GM18526 (cell line): Measurements from ENCODE around the gene KLHL5.

Experiments used
- POLR2A ChIP-seq: IDR thresholded peaks from 3 replicates; pipeline ENCODE4 v1.6.1; 2011; ENCODE audit not compliant: insufficient read length; ENCODE audit errors: extremely low read depth

Gene KLHL5

DNA sequence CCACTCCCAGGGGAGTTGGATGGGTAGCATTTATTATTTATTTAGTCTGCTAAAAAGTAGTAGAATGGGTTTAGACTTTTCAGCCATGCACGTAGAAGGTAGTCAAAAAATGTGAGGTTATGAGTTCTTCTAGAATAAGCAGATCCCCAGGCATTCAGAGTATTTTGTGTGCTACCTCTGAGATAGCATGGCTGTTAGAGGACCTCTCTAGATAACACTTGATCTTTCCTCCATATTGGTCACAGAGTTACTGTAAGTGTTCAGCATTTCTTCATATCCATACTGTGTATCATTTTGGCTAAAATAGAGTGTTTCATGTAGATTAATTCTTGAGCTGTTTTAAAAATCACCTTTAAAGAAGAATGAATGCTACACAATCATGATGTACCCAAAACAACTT, 58.4 kb downstream of the KLHL5 start:
- TF ChIP-seq POLR2A: no peak

DNA sequence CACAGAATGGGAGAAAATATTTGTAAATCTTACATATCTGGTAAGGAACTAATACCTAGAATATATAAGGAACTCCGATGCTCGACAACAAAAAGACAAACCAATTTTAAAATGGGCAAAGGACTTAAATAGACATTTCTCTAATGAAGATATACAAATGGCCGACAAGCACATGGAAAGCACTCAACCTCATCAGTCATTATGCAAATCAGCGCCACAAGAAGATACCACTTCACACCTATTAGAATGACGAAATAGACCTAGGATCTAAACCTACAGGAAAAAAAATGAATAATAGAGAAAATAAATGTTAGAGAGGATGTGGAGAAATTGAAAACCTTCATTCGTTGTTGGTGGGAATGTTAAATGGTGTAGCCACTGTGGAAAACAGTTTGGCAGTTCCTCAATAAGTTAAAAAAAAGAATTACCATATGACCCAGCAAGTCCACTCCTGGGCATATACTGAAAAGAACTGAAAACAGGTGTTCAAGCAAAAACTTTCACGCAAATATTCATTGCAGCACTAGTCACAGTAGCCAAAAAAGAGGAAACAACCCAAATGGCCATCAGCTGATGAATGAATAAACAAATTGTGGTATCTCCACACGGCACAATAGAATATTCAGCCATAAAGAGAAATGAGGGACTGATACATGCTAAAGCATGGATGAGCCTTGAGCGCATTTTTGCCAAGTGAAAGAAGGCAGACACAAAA, 63.0 kb downstream of the KLHL5 start:
- TF ChIP-seq POLR2A: no peak

DNA sequence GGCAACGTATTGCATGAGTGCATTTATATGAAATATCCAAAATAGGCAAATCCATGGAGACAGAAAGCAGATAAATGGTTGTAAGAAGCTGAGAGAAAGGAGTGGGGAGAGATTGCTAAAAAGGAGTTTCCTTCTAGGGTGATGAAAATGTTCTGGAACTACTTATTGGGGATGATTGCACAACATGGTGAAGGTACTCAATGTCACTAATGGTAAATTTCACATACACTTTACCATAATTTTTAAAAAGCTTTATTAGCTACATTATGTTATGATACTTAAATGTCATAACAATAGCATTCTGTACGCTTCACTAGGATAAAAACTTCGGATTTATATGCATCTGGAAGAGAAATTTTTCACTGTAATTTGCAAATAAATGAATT, 63.6 kb downstream of the KLHL5 start:
- no peak for TF ChIP-seq POLR2A

DNA sequence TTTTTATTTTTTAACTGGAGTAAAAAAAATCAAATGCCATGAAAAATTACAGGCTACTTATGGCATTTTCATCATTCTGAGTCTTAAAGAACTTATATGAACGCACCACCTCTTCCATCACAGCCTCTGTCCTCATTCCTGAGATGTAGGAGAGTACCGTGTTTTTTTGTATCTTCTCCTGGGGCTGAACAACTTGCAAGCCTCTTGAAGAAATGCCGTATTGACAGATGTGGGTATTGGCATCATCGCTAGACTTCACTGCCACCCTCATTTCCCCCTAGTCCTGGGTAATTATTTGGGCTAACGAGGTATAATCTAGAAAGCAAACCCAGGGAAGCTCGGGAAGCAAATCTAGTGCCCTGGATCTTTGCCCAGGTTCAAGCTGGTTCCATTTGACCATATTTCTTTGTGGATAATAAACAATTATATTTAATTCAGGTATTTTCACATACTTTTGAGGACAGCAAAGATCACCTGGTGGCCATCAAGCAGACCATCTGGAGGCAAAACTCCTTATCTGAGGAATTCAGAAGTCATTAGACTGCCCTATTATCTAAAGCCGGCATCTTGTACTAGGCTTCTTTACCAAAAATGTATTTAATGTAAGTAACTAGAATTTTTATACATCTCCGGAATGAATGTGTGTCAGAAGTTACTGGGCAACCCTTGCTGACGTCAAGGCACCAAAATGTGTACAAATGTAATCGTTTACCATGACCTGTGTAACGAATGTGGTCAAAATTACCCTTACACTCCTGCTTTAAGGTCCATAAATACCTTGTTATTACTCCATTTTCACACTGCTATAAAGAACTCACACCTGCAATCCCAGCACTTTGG, 64.4 kb downstream of the KLHL5 start:
- TF ChIP-seq POLR2A: no peak

- no peak for TF ChIP-seq POLR2A
Measured at GRCh38 chr4:39133623-39134022, 71.6 kb downstream of the KLHL5 start.

DNA sequence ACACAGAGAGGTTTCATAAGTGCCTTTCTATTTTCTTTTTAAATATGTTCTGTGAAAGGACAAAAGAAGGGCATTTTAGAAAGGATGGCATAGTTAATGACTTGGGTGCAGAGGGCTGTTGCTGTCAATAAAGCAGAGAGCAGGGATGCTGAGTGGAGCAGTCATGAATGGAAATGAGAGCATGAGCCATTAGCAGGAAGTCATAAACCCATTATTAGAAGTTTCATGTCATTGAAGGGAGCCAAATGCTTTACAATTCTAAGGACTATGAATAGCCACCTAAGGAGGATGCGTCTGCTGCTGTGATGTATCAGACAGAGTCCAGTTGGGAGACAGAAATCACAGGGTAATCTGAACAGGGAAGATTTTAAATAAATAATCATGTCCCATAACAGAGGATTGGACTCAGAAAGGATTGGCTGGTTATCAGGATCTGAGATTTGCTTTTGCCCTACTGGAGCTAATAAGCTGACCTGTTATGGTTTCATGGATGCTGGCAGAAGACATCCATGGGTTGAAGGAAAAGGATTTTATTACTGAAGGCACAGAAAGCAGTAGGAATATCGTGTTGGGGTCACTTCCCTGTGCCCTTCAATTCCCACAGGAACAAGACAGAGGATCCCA, 72.8 kb downstream of the KLHL5 start:
- TF ChIP-seq POLR2A: no peak

- no peak for TF ChIP-seq POLR2A
Measured at GRCh38 chr4:39146211-39146610, 84.2 kb downstream of the KLHL5 start.

DNA sequence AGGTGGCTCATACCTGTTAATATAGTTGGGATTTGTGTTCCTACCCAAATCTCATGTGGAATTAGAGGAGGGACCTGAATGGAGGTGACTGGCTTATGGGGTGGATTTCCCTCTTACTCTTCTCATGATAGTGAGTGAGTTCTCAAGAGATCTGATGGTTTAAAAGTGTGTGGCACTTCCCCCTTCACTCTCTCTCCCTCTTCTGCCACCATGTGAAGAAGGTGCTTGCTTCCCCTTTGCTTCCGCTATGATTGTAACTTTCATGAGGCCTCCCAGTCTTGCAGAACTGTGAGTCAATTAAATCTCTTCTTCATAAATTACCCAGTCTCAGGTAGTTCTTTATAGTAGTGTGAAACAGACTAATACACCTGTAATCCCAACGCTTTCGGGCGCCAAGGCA, 92.0 kb downstream of the KLHL5 start:
- no peak for TF ChIP-seq POLR2A

DNA sequence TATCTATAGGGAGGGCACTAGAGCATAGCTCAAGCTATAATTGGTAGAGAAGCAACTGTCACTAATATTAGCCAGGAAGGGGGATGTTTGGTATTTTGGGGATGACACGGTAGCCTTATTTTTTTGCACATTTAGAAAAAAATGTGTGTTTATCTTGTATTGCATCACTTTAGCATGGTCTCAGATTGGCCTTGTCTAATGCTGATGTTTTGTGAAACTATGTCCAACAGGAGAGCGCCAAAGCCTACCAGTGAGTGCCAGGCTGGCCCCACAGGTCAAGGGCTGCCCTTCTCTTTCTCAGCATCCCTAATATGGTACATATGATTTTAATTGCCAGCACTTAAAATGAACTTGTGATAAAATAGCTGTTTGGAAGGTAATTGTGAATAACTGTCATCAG, 95.5 kb downstream of the KLHL5 start:
- no peak for TF ChIP-seq POLR2A

GRCh38 chr4:39166177-39166576, 104.1 kb downstream of the KLHL5 start:
- no peak for TF ChIP-seq POLR2A

- no peak for TF ChIP-seq POLR2A
Measured at GRCh38 chr4:39166669-39167068, 104.6 kb downstream of the KLHL5 start.

DNA sequence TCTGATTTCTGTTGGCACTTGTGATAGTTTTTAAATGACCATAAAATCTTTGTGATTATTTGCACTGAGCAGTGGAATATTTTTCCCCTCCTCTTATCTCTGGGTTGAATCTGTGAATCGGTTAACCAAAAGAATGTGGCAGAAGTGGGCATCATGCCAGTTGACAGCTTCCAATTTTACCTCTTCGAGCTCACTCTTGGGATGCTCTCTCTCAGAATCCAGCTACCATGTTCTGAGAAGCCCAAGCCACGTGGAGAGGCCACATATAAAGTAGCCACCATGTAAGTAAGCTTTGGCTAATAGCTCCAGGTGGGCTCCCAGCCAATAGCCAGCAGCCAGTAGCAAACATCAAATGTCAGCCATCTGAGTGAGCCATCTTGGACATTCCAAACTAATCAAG, 107.4 kb downstream of the KLHL5 start:
- no peak for TF ChIP-seq POLR2A

DNA sequence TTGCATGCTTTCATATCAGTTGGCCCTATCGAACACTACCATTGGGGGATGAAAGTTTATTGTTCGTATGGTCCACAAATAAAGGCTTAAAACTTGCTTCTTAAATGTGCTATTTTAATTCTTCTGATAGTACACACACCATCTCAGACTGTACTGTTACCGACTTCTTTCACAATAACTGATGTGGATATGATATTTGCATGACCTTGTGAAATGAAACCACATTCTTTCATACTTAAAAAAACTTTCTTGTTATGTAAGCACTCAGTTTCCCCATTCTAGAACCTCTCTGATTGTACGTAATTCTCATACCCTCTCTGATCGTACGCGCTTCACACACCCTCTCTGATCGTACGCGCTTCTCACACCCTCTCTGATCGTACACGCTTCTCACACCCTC, 108.3 kb downstream of the KLHL5 start:
- no peak for TF ChIP-seq POLR2A
